PC-9 (cell line): Measurements from ENCODE around the gene RREB1. TPM values are rescaled to one million over a fixed set of nuclear protein-coding genes. Genes with fewer than 3 reads are reported as not detected.

Source experiments
- BruUV-seq: library from RNA; stranded (reverse); fragments of 400-500 nt; replicated peaks from 2 replicates; lab custom pipeline; 2021; lab: Mats Ljungman, UMichigan
- CTCF ChIA-PET: fragments of 300-600 bp; sonication (Branson Sonifier 250); formaldehyde crosslinking; loops from one replicate; lab custom pipeline; 2022; ENCODE audit warnings: antibody characterized with exemption; lab: Charles Lee
- POLR2A ChIA-PET: fragments of 300-600 bp; sonication (Branson Sonifier 250); formaldehyde crosslinking; loops from one replicate; lab custom pipeline; 2022; ENCODE audit warnings: antibody characterized with exemption; ENCODE audit not compliant: unreplicated experiment; lab: Charles Lee
- DNase-seq, 2 experiments: peaks; one replicate each; pipeline versions ENCODE4 v3.0.0 to v3.0.0-alpha.2; 2015 to 2022; ENCODE audit warnings: mixed read lengths in 1 of 2
- H2AFZ ChIP-seq: fragments of 200-600 bp; sonication (generic); 2 replicates; pipeline ENCODE4 v1.8.1; 2017; ENCODE audit warnings: antibody characterized with exemption
- H3F3A ChIP-seq: fragments of 200-600 bp; sonication (generic); 2 replicates; pipeline ENCODE4 v1.8.1; 2017; ENCODE audit warnings: antibody characterized with exemption, mild to moderate bottlenecking, low read depth; ENCODE audit not compliant: insufficient read depth
- H3K27ac ChIP-seq: fragments of 200-600 bp; sonication (generic); 2 replicates; pipeline ENCODE4 v1.6.1; 2016; ENCODE audit warnings: mixed run types
- H3K27me3 ChIP-seq: fragments of 200-600 bp; sonication (generic); 2 replicates; pipeline ENCODE4 v1.6.1; 2016; ENCODE audit warnings: low read depth, mixed run types; ENCODE audit not compliant: insufficient read depth
- H3K36me3 ChIP-seq: fragments of 200-600 bp; sonication (generic); 2 replicates; pipeline ENCODE4 v1.6.1; 2016; ENCODE audit warnings: low read depth, mixed run types
- H3K4me1 ChIP-seq: fragments of 200-600 bp; sonication (generic); replicated peaks from 2 replicates; pipeline ENCODE4 v1.6.1; 2016; ENCODE audit warnings: mixed run types; ENCODE audit not compliant: insufficient read depth
- H3K4me2 ChIP-seq: fragments of 200-600 bp; sonication (generic); 2 replicates; pipeline ENCODE4 v1.6.1; 2017; ENCODE audit warnings: mixed run types
- H3K4me3 ChIP-seq: fragments of 200-600 bp; sonication (generic); 2 replicates; pipeline ENCODE4 v1.6.1; 2016; ENCODE audit warnings: mixed run types
- H3K79me2 ChIP-seq: fragments of 200-600 bp; sonication (generic); 2 replicates; pipeline ENCODE4 v1.6.1; 2017; ENCODE audit warnings: low read depth, mixed run types
- H3K9me2 ChIP-seq: fragments of 200-600 bp; sonication (generic); 2 replicates; pipeline ENCODE4 v1.8.1; 2017; ENCODE audit warnings: mild to moderate bottlenecking; ENCODE audit not compliant: insufficient read depth
- H3K9me3 ChIP-seq: fragments of 200-600 bp; sonication (generic); 2 replicates; pipeline ENCODE4 v1.8.1; 2016; ENCODE audit warnings: low read depth; ENCODE audit not compliant: insufficient read depth
- H4K20me1 ChIP-seq: fragments of 200-600 bp; sonication (generic); 2 replicates; pipeline ENCODE4 v1.8.1; 2017; ENCODE audit not compliant: insufficient read depth
- EZH2 ChIP-seq: fragments of 200-600 bp; sonication (generic); IDR thresholded peaks from 2 replicates; pipeline ENCODE4 v1.8.0; 2017; ENCODE audit warnings: antibody characterized with exemption, low read depth
- intact Hi-C: fragments of 100-400 bp; cut with micrococcal nuclease; formaldehyde crosslinking; loops from one replicate; pipeline ENCODE4 v1.10.0; 2022; ENCODE audit not compliant: unreplicated experiment
- total RNA-seq: library from RNA; stranded (reverse); gene quantifications from 2 replicates; pipeline ENCODE4 v1.2.3, GENCODE V29; 2021
- TF ChIP-seq, protein P1 (sequence below): fragments of 200-600 bp; sonication (generic); conservative IDR thresholded peaks from 2 replicates; pipeline ENCODE4 v1.6.1; 2017; ENCODE audit warnings: mixed run types, antibody characterized with exemption, mild to moderate bottlenecking, moderate library complexity

Gene RREB1
- total RNA-seq, 1 experiment from 2014 or later: 38.4 TPM

DNA sequence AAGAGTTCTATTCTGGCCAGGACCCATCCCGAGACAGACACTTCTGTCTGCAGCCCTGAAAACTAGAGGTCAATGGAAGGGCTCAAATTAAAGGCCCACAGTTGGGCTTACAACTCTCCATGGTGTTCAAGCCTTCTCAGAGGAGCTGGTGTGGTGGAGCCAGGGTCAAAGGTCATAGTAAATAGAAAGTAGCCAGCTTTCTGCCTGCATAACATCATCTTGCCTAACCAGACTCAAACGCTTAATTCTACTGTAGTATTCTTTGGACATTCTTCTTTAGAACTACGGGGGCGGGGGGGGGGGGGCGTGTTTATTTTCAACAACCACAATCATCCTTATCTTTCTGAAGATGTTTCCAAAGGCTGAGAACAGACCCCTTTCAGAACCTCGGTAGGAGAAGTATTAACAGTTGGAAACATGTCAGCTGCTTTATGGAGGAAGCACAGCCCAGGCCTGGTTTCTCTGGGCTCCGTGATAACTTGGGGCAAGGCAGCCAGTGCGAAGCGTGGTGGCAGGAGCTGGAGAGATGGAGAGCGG is 1.5 kb upstream of the RREB1 start:
- no peak overlapping the region for H2AFZ ChIP-seq

DNA sequence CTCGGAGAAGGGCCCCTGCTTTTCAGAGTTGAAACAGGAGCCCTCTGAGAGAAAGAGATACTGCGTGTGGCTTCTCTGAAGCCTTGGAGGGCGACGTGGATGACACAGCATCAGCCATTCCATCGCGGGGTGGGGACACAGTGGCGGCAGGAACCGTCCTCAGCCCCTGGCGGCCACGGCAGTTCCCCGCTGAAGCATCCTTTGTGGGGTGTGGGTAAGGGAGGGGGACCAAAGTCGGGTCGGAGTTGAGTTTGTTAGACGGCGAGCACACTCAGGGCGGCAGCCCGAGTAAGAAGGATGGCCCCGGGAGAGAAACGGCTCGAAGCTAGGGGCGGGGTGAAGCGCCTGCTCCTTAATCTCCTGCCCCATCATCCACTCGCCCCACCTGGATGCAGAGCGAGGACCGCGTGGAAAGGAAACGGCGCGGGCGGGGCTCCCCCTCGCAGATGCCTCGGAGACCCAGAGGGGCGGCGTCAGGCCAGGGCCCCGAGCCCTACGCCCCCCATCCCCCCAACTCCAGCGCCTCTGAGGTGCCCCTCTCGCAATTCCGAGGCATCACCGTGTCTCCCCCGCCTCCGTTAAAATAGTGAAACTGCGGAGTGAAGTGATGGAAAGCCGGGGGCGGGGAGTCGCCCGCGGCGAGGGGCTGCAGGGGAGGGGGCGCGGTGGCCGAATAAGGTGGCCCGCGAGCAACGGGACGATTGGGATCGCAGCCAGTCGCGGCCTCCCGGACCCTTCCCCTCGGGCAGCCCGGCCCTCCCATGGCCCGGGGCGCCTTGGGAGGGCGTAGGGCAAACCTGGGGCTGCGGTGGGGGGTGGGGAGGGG is 796 bp upstream of the RREB1 start:
- H3K79me2 ChIP-seq: peaks cover 36% of the 10 kb centered on the region
- peak overlapping the region; percentile 87 for H3K4me2 ChIP-seq
- peak overlapping the region; percentile 89; the same call in 1 of the 2 replicates for H2AFZ ChIP-seq
- peak overlapping the region; percentile 90 for H3K4me3 ChIP-seq
- BruUV-seq: TSS peak; percentile 45
- DNase-seq: peak in 1 of 2 experiments; percentile 48
- no peaks in the 10 kb centered on the region for H3K9me2 ChIP-seq
- H3K27ac ChIP-seq: no peak overlapping the region
- TF ChIP-seq EZH2: no peak
- TF ChIP-seq, protein P1, sequence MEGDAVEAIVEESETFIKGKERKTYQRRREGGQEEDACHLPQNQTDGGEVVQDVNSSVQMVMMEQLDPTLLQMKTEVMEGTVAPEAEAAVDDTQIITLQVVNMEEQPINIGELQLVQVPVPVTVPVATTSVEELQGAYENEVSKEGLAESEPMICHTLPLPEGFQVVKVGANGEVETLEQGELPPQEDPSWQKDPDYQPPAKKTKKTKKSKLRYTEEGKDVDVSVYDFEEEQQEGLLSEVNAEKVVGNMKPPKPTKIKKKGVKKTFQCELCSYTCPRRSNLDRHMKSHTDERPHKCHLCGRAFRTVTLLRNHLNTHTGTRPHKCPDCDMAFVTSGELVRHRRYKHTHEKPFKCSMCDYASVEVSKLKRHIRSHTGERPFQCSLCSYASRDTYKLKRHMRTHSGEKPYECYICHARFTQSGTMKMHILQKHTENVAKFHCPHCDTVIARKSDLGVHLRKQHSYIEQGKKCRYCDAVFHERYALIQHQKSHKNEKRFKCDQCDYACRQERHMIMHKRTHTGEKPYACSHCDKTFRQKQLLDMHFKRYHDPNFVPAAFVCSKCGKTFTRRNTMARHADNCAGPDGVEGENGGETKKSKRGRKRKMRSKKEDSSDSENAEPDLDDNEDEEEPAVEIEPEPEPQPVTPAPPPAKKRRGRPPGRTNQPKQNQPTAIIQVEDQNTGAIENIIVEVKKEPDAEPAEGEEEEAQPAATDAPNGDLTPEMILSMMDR: no peak
- POLR2A ChIA-PET: interaction anchor here (1.2 kb wide), 1 partner anchor 300 kb away, joined by 3 read pairs; no protein-coding TSS in a partner anchor
- peaks cover 22% of the 10 kb centered on the region for H3K4me1 ChIP-seq
- intact Hi-C loops: loop anchor here (2.0 to 5.0 kb wide), 3 partner anchors 56 to 385 kb away; no protein-coding TSS in a partner anchor
- H4K20me1 ChIP-seq: no peaks in the 10 kb centered on the region
- no peaks in the 10 kb centered on the region for H3K36me3 ChIP-seq
- H3K27me3 ChIP-seq: no peaks in the 10 kb centered on the region
- H3F3A ChIP-seq: peaks cover 3% of the 10 kb centered on the region; the same call in 1 of the 2 replicates
- CTCF ChIA-PET: interaction anchor here (0.5 kb wide), 1 partner anchor 191 kb away, joined by 3 read pairs; no protein-coding TSS in a partner anchor
- H3K9me3 ChIP-seq: no peaks in the 10 kb centered on the region

More for the DNA sequence above, 1.5 kb upstream of the RREB1 start:
- Histone ChIP-seq H4K20me1 (no peaks in the 10 kb centered on the region), H3K4me3 (no peak overlapping the region), H3K4me1 (peaks cover 15% of the 10 kb centered on the region), H3K4me2 (no peak overlapping the region), H3K9me3 (no peaks in the 10 kb centered on the region), H3K36me3 (no peaks in the 10 kb centered on the region), H3F3A (peaks cover 3% of the 10 kb centered on the region; the same call in 1 of the 2 replicates), H3K79me2 (peaks cover 29% of the 10 kb centered on the region), H3K27me3 (no peaks in the 10 kb centered on the region), H3K9me2 (no peaks in the 10 kb centered on the region), H3K27ac (no peak overlapping the region)
- no TSS peak for BruUV-seq
- CTCF ChIA-PET: interaction anchor here (0.5 to 0.6 kb wide), 3 partner anchors 58 to 190 kb away, joined by 3 to 6 read pairs (median 3); no protein-coding TSS in a partner anchor
- TF ChIP-seq, protein P1: no peak
- no peak for TF ChIP-seq EZH2
- no peak for DNase-seq
- POLR2A ChIA-PET: interaction anchor here (0.6 to 1.2 kb wide), 3 partner anchors 34 to 409 kb away, joined by 3 read pairs; no protein-coding TSS in a partner anchor
- intact Hi-C loops: loop anchor here (2.0 to 5.0 kb wide), 3 partner anchors 55 to 384 kb away; no protein-coding TSS in a partner anchor

DNA sequence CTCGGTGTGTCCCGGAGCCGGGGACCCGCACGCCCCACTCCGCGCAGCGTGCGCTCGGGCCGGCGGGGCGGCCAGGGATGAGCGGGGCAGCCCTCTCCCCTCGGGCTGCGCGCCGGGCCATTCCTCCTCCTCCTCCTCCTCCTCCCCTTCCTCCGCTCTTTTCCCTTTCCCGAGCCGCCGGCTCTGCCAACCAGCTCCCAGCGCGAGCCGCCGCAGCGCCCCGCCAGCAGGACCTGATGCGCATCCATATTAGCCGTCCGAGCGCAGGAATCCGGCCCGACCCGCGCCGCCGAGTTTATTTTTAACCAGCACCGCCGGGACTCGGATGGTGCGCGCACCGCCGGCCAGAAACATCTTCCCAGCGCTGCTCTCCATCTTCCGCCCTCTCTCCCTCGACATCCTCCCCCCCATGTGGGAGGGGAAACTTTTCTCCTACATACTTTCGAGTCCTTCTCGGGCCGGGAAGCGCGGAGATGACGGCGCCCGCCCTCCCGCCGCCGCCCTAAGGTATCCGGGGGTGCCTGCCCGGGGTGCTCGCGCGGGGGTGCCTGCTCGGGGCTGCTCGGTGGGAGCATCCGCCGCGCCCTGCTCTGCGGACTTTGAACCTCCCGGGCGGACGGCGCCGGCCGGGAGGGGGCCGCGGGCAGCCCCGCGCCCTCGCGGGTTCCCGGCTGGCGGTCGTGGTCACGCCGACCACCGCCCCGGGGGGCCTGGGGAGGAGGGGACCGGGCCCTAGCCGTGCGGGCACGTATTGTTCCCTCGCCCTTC is 619 bp downstream of the RREB1 start:
- Histone ChIP-seq H3K4me3 (peak overlapping the region; percentile 90), H2AFZ (peak overlapping the region; percentile 89), H3K9me2 (no peaks in the 10 kb centered on the region), H3K36me3 (no peaks in the 10 kb centered on the region), H3F3A (peaks cover 13% of the 10 kb centered on the region; the same call in 1 of the 2 replicates), H3K79me2 (peaks cover 50% of the 10 kb centered on the region), H3K4me1 (peaks cover 35% of the 10 kb centered on the region), H3K27me3 (no peaks in the 10 kb centered on the region), H4K20me1 (peaks cover 4% of the 10 kb centered on the region; the same call in 1 of the 2 replicates), H3K9me3 (no peaks in the 10 kb centered on the region), H3K27ac (peak overlapping the region; percentile 69), H3K4me2 (peak overlapping the region; percentile 87)
- CTCF ChIA-PET: no interaction called here
- intact Hi-C loops: loop anchor here (1.0 to 5.0 kb wide), 6 partner anchors 32 to 430 kb away; no protein-coding TSS in a partner anchor
- POLR2A ChIA-PET: no interaction called here
- DNase-seq: peak in 1 of 2 experiments; percentile 44
- no TSS peak for BruUV-seq
- no peak for TF ChIP-seq EZH2
- TF ChIP-seq, protein P1: no peak
